T-helper 2 cell treated with Interferon-gamma antibody and Interleukin-4, amounts not matched to agents 100 ng/mL and 5 ng/mL, for 36 hours (primary cell): ENCODE measurements around the gene ARFGAP2. TPM values are rescaled to one million over a fixed set of nuclear protein-coding genes. Genes with fewer than 3 reads are reported as not detected.
"Not testable (repeated sequence)": the region's sequence is repeated elsewhere in the genome, so short reads cannot be mapped to it uniquely, and the experiment has no call there.

Experiments
- intact Hi-C: fragments of 100-400 bp; cut with micrococcal nuclease; formaldehyde crosslinking; loops from one replicate; pipeline ENCODE4 v1.15.1; 2023
- total RNA-seq: library from RNA; stranded (reverse); gene quantifications from 2 replicates; pipeline ENCODE4 v1.2.3, GENCODE V29; 2022

ARFGAP2 gene
- total RNA-seq, 1 donor from 2014 or later: 97.9 TPM

DNA sequence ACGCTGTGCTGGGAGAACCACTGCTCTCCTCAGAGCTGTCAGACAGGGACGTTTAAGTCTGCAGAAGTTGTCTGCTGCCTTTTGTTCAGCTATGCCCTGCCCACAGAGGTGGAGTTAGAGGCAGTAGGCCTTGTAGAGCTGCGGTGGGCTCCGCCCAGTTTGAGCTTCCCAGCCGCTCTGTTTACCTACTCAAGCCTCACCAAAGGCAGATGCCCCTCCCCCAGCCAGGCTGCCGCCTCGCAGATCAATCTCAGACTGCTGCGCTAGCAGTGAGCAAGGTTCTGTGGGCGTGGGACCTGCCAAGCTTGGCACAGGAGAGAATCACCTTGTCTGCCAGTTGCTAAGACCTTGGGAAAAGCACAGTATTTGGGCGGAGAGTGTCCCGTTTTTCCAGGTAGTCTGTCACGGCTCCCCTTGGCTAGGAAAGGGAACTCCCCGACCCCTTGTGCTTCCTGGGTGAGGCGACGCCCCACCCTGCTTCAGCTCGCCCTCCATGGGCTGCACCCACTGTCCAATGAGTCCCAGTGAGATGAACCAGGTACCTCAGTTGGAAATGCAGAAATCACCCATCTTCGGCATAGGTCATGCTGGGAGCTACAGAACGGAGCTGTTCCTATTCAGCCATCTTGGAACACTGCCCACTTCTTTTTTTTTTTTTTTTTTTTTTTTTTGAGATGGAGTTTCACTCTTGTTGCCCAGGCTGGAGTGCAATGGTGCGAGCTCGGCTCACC lies 57.6 kb downstream of the ARFGAP2 start:
- intact Hi-C loops: not testable (repeated sequence)

Other genes starting within 250 kb of the ARFGAP2 start
- 17.4 and 17.8 TPM in 2 replicates for gene CSTPP1, start 240.1 kb downstream of the ARFGAP2 start, total RNA-seq
- 5.7 and 5.9 TPM in 2 replicates for gene PACSIN3, start 9.6 kb upstream of the ARFGAP2 start, total RNA-seq
- gene DDB2, start 38.1 kb upstream of the ARFGAP2 start, total RNA-seq: 135 and 139 TPM in 2 replicates
- gene ACP2, start 71.9 kb upstream of the ARFGAP2 start, total RNA-seq: 29.0 and 33.5 TPM in 2 replicates
- 7.5 and 9.0 TPM in 2 replicates for gene NR1H3, start 81.1 kb upstream of the ARFGAP2 start, total RNA-seq
- 99.7 and 100 TPM in 2 replicates for gene MADD, start 93.3 kb upstream of the ARFGAP2 start, total RNA-seq
- gene MYBPC3, start 175.8 kb upstream of the ARFGAP2 start, total RNA-seq: not detected in 2 replicates
- gene SPI1, start 201.7 kb upstream of the ARFGAP2 start, total RNA-seq: not detected in 2 replicates
- 20.2 and 20.6 TPM in 2 replicates for gene SLC39A13, start 231.7 kb upstream of the ARFGAP2 start, total RNA-seq
- 176 and 181 TPM in 2 replicates for gene PSMC3, start 249.6 kb upstream of the ARFGAP2 start, total RNA-seq